WTC11 (cell line): ENCODE results near the gene MRPL37. TPM values are rescaled to one million over a fixed set of nuclear protein-coding genes. Genes with fewer than 3 reads are reported as not detected.

ENCODE experiments used
- ATAC-seq: fragments of 200-7000 bp; cut with Tn5 transposase; 2 replicates; pipeline ENCODE4 v1.10.0; 2021; ENCODE audit warnings: mild to moderate bottlenecking, moderate library complexity
- CTCF ChIA-PET: fragments of 300-600 bp; sonication (Branson Sonifier 250); formaldehyde crosslinking; loops from one replicate; lab custom pipeline; 2021; ENCODE audit warnings: antibody characterized with exemption; lab: Charles Lee
- POLR2A ChIA-PET: fragments of 350-600 bp; sonication (Branson Sonifier 250); formaldehyde crosslinking; loops from one replicate; lab custom pipeline; 2021; ENCODE audit warnings: antibody characterized with exemption; lab: Charles Lee
- DNase-seq: peaks from one replicate; pipeline ENCODE4 v3.0.0; 2021; ENCODE audit warnings: low spot score
- H3K27ac Mint-ChIP-seq: 2 replicates; pipeline ENCODE4 v1.8.0; 2021; ENCODE audit warnings: mixed read lengths
- H3K27me3 Mint-ChIP-seq: 2 replicates; pipeline ENCODE4 v1.8.0; 2021; ENCODE audit warnings: low read depth, mild to moderate bottlenecking, moderate library complexity, mixed read lengths
- H3K36me3 Mint-ChIP-seq: 2 replicates; pipeline ENCODE4 v1.8.0; 2021; ENCODE audit warnings: mixed read lengths
- H3K4me1 Mint-ChIP-seq: 2 replicates; pipeline ENCODE4 v1.8.0; 2022; ENCODE audit warnings: mixed read lengths
- H3K4me3 Mint-ChIP-seq: 2 replicates; pipeline ENCODE4 v1.8.0; 2021; ENCODE audit warnings: mild to moderate bottlenecking, moderate library complexity, mixed read lengths
- H3K9me3 Mint-ChIP-seq: 2 replicates; pipeline ENCODE4 v1.8.0; 2021; ENCODE audit warnings: mixed read lengths
- ATF1 ChIP-seq: sonication (generic); formaldehyde crosslinking; IDR thresholded peaks from 2 replicates; pipeline ENCODE4 v1.8.1; 2023; ENCODE audit warnings: mild to moderate bottlenecking, moderate library complexity, missing genetic modification reagents
- CREM ChIP-seq: sonication (generic); formaldehyde crosslinking; IDR thresholded peaks from 2 replicates; pipeline ENCODE4 v1.8.1; 2022; ENCODE audit warnings: mild to moderate bottlenecking, missing genetic modification reagents, moderate library complexity
- CTCF ChIP-seq: fragments of 200-600 bp; IDR thresholded peaks from 2 replicates; pipeline ENCODE4 v1.8.0; 2022; ENCODE audit warnings: antibody characterized with exemption
- ERG ChIP-seq: fragments of 250-450 bp; sonication (Bioruptor Pico); IDR thresholded peaks from 2 replicates; pipeline ENCODE4 v1.8.0; 2021; ENCODE audit warnings: mild to moderate bottlenecking
- FOXK1 ChIP-seq: sonication (generic); formaldehyde crosslinking; IDR thresholded peaks from 2 replicates; pipeline ENCODE4 v1.8.0; 2022; ENCODE audit warnings: mild to moderate bottlenecking, moderate library complexity, missing genetic modification reagents
- FOXP1 ChIP-seq: sonication (generic); formaldehyde crosslinking; IDR thresholded peaks from 2 replicates; pipeline ENCODE4 v1.8.0; 2022; ENCODE audit warnings: missing genetic modification reagents, mild to moderate bottlenecking, moderate library complexity, borderline replicate concordance
- FOXP4 ChIP-seq: sonication (generic); formaldehyde crosslinking; IDR thresholded peaks from 2 replicates; pipeline ENCODE4 v1.8.0; 2022; ENCODE audit warnings: mild to moderate bottlenecking, missing genetic modification reagents
- GABPB1 ChIP-seq: sonication (generic); formaldehyde crosslinking; IDR thresholded peaks from 2 replicates; pipeline ENCODE4 v1.8.1; 2023; ENCODE audit warnings: mild to moderate bottlenecking, missing genetic modification reagents
- KAT7 ChIP-seq: sonication (generic); formaldehyde crosslinking; IDR thresholded peaks from 2 replicates; pipeline ENCODE4 v1.8.1; 2023; ENCODE audit warnings: missing genetic modification reagents, mild to moderate bottlenecking, borderline replicate concordance
- MXD4 ChIP-seq: fragments of 250-450 bp; sonication (Bioruptor Pico); IDR thresholded peaks from 2 replicates; pipeline ENCODE4 v1.8.0; 2021; ENCODE audit warnings: mild to moderate bottlenecking, moderate library complexity, borderline replicate concordance
- NFATC4 ChIP-seq: fragments of 250-450 bp; sonication (Bioruptor Pico); IDR thresholded peaks from 2 replicates; pipeline ENCODE4 v1.9.0; 2021; ENCODE audit warnings: mild to moderate bottlenecking
- NFE2L1 ChIP-seq: sonication (generic); formaldehyde crosslinking; IDR thresholded peaks from 2 replicates; pipeline ENCODE4 v1.8.1; 2023; ENCODE audit warnings: missing genetic modification reagents
- NR2C2 ChIP-seq: sonication (generic); formaldehyde crosslinking; IDR thresholded peaks from 2 replicates; pipeline ENCODE4 v1.8.0; 2022; ENCODE audit warnings: mild to moderate bottlenecking, missing genetic modification reagents
- NR3C1 ChIP-seq: sonication (generic); formaldehyde crosslinking; conservative IDR thresholded peaks from 2 replicates; pipeline ENCODE4 v1.8.1; 2023; ENCODE audit warnings: low read depth, mild to moderate bottlenecking, missing genetic modification reagents
- TEAD4 ChIP-seq: sonication (generic); formaldehyde crosslinking; IDR thresholded peaks from 2 replicates; pipeline ENCODE4 v1.8.0; 2022; ENCODE audit warnings: mild to moderate bottlenecking, missing genetic modification reagents
- ZNF138 ChIP-seq: sonication (generic); formaldehyde crosslinking; conservative IDR thresholded peaks from 2 replicates; pipeline ENCODE4 v1.8.1; 2022; ENCODE audit warnings: mild to moderate bottlenecking, moderate library complexity, missing genetic modification reagents
- ZNF423 ChIP-seq: fragments of 250-450 bp; sonication (Bioruptor Pico); IDR thresholded peaks from 2 replicates; pipeline ENCODE4 v2.1.2; 2022; ENCODE audit warnings: mild to moderate bottlenecking, moderate library complexity
- ZSCAN18 ChIP-seq: fragments of 250-450 bp; sonication (Bioruptor Pico); IDR thresholded peaks from 2 replicates; pipeline ENCODE4 v2.1.2; 2022; ENCODE audit warnings: mild to moderate bottlenecking, moderate library complexity
- total RNA-seq: library from RNA; stranded (reverse); gene quantifications from 3 replicates; pipeline ENCODE4 v1.2.3, GENCODE V29; 2021
- TF ChIP-seq, protein P1 (sequence below): sonication (generic); formaldehyde crosslinking; IDR thresholded peaks from 2 replicates; pipeline ENCODE4 v1.8.1; 2023; ENCODE audit warnings: mild to moderate bottlenecking, missing genetic modification reagents, borderline replicate concordance
- TF ChIP-seq, protein P2 (sequence below): fragments of 250-450 bp; sonication (Bioruptor Pico); IDR thresholded peaks from 2 replicates; pipeline ENCODE4 v1.9.0; 2021; ENCODE audit warnings: mild to moderate bottlenecking, borderline replicate concordance

Gene MRPL37
- total RNA-seq, 1 experiment from 2014 or later, result 143 TPM

GRCh38 chr1:54260810-54261209 is 60.8 kb downstream of the MRPL37 start:
- CTCF ChIA-PET, result interaction anchor here (0.6 to 1.4 kb wide), 6 partner anchors 8 to 278 kb away, joined by 3 to 7 read pairs (median 4); no protein-coding TSS in a partner anchor
- Mint-ChIP-seq H3K27ac (no peak overlapping the region; the same call in 1 of the 2 replicates), H3K4me3 (no peak overlapping the region), H3K27me3 (no peaks in the 10 kb centered on the region), H3K36me3 (no peaks in the 10 kb centered on the region), H3K4me1 (peaks cover 54% of the 10 kb centered on the region), H3K9me3 (no peaks in the 10 kb centered on the region)
- no peak for ATAC-seq
- no peak for TF ChIP-seq KAT7
- DNase-seq, result no peak
- POLR2A ChIA-PET, result no interaction called here

DNA sequence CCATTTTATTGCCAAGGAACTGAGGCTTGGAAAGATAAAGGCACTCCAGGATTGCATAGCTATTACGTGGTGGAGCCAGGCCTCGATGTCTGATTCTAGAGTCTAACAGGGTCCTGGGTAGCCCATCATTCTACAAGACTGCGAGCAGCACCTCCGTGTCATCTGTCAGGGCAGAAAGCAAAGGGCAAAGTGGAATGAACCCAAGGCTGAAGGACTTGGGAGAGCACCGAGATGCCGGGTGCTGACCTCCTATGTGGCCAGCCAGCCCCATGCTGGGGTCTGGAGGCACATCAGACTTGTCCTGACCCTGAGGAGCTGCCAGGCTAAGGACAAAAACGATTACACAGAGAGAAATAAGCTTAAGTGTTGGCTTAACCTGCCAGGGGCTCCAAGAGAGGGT is 62.3 kb downstream of the MRPL37 start:
- Mint-ChIP-seq H3K36me3 (no peaks in the 10 kb centered on the region), H3K9me3 (no peaks in the 10 kb centered on the region), H3K27ac (no peak overlapping the region), H3K27me3 (no peaks in the 10 kb centered on the region), H3K4me3 (no peak overlapping the region), H3K4me1 (peaks cover 43% of the 10 kb centered on the region)
- TF ChIP-seq, protein P1, sequence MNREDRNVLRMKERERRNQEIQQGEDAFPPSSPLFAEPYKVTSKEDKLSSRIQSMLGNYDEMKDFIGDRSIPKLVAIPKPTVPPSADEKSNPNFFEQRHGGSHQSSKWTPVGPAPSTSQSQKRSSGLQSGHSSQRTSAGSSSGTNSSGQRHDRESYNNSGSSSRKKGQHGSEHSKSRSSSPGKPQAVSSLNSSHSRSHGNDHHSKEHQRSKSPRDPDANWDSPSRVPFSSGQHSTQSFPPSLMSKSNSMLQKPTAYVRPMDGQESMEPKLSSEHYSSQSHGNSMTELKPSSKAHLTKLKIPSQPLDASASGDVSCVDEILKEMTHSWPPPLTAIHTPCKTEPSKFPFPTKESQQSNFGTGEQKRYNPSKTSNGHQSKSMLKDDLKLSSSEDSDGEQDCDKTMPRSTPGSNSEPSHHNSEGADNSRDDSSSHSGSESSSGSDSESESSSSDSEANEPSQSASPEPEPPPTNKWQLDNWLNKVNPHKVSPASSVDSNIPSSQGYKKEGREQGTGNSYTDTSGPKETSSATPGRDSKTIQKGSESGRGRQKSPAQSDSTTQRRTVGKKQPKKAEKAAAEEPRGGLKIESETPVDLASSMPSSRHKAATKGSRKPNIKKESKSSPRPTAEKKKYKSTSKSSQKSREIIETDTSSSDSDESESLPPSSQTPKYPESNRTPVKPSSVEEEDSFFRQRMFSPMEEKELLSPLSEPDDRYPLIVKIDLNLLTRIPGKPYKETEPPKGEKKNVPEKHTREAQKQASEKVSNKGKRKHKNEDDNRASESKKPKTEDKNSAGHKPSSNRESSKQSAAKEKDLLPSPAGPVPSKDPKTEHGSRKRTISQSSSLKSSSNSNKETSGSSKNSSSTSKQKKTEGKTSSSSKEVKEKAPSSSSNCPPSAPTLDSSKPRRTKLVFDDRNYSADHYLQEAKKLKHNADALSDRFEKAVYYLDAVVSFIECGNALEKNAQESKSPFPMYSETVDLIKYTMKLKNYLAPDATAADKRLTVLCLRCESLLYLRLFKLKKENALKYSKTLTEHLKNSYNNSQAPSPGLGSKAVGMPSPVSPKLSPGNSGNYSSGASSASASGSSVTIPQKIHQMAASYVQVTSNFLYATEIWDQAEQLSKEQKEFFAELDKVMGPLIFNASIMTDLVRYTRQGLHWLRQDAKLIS, result no peak
- TF ChIP-seq CTCF, result no peak
- no peak for TF ChIP-seq NR3C1 (CRISPR knock-in tag)
- no peak for TF ChIP-seq GABPB1 (CRISPR knock-in tag)
- TF ChIP-seq ZNF138 (CRISPR knock-in tag), result no peak
- no peak for TF ChIP-seq NR2C2 (CRISPR knock-in tag)
- TF ChIP-seq ATF1 (CRISPR knock-in tag), result no peak
- no peak for TF ChIP-seq ERG (CRISPR knock-in tag)
- TF ChIP-seq NFE2L1 (CRISPR knock-in tag), result no peak
- TF ChIP-seq CREM (CRISPR knock-in tag), result no peak
- no peak for TF ChIP-seq NFATC4
- TF ChIP-seq FOXK1, result no peak
- TF ChIP-seq ZSCAN18 (CRISPR knock-in tag), result no peak
- TF ChIP-seq FOXP4 (CRISPR knock-in tag), result no peak
- TF ChIP-seq MXD4 (CRISPR knock-in tag), result no peak
- TF ChIP-seq TEAD4 (CRISPR knock-in tag), result no peak
- TF ChIP-seq, protein P2, sequence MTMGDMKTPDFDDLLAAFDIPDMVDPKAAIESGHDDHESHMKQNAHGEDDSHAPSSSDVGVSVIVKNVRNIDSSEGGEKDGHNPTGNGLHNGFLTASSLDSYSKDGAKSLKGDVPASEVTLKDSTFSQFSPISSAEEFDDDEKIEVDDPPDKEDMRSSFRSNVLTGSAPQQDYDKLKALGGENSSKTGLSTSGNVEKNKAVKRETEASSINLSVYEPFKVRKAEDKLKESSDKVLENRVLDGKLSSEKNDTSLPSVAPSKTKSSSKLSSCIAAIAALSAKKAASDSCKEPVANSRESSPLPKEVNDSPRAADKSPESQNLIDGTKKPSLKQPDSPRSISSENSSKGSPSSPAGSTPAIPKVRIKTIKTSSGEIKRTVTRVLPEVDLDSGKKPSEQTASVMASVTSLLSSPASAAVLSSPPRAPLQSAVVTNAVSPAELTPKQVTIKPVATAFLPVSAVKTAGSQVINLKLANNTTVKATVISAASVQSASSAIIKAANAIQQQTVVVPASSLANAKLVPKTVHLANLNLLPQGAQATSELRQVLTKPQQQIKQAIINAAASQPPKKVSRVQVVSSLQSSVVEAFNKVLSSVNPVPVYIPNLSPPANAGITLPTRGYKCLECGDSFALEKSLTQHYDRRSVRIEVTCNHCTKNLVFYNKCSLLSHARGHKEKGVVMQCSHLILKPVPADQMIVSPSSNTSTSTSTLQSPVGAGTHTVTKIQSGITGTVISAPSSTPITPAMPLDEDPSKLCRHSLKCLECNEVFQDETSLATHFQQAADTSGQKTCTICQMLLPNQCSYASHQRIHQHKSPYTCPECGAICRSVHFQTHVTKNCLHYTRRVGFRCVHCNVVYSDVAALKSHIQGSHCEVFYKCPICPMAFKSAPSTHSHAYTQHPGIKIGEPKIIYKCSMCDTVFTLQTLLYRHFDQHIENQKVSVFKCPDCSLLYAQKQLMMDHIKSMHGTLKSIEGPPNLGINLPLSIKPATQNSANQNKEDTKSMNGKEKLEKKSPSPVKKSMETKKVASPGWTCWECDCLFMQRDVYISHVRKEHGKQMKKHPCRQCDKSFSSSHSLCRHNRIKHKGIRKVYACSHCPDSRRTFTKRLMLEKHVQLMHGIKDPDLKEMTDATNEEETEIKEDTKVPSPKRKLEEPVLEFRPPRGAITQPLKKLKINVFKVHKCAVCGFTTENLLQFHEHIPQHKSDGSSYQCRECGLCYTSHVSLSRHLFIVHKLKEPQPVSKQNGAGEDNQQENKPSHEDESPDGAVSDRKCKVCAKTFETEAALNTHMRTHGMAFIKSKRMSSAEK (CRISPR knock-in tag), result no peak
- no peak for TF ChIP-seq ZNF423 (CRISPR knock-in tag)
- TF ChIP-seq FOXP1 (CRISPR knock-in tag), result no peak
- ChIA-PET CTCF (interaction anchor here (0.9 kb wide), 1 partner anchor 227 kb away, joined by 4 read pairs; no protein-coding TSS in a partner anchor), POLR2A (no interaction called here)
- no peak for DNase-seq
- ATAC-seq, result no peak
